GM18873 (cell line): ENCODE results near the gene CHMP4B.

ENCODE experiments used
- ATAC-seq: cut with Tn5 transposase; IDR thresholded peaks from one replicate; pipeline ENCODE4 v1.9.1; 2021; ENCODE audit warnings: mild to moderate bottlenecking, moderate library complexity, moderate number of reproducible peaks; ENCODE audit not compliant: unreplicated experiment, low FRiP score

CHMP4B gene

GRCh38 chr20:33837096-33837830 lies 26.1 kb downstream of the CHMP4B start:
- ATAC-seq: no peak

GRCh38 chr20:33838035-33838864 lies 27.1 kb downstream of the CHMP4B start:
- ATAC-seq: no peak

- ATAC-seq: no peak
These were observed 28.4 kb downstream of the CHMP4B start for GRCh38 chr20:33839591-33839990.

GRCh38 chr20:33840160-33840559 lies 29.0 kb downstream of the CHMP4B start:
- ATAC-seq: no peak

GRCh38 chr20:33840759-33841435 lies 29.7 kb downstream of the CHMP4B start:
- ATAC-seq: no peak

GRCh38 chr20:33841436-33841799 lies 30.3 kb downstream of the CHMP4B start:
- ATAC-seq: no peak

- ATAC-seq: no peak
These were observed 31.2 kb downstream of the CHMP4B start for GRCh38 chr20:33842346-33842745.

- ATAC-seq: no peak
These were observed 31.9 kb downstream of the CHMP4B start for GRCh38 chr20:33843050-33843449.

- no peak for ATAC-seq
These were observed 32.7 kb downstream of the CHMP4B start for GRCh38 chr20:33843854-33844253.

- no peak for ATAC-seq
These were observed 35.3 kb downstream of the CHMP4B start for GRCh38 chr20:33846291-33846935.

GRCh38 chr20:33847006-33847405 lies 35.9 kb downstream of the CHMP4B start:
- ATAC-seq: no peak

GRCh38 chr20:33848391-33848790 lies 37.2 kb downstream of the CHMP4B start:
- ATAC-seq: no peak

- no peak for ATAC-seq
These were observed 39.0 kb downstream of the CHMP4B start for GRCh38 chr20:33850159-33850558.

- no peak for ATAC-seq
These were observed 40.8 kb downstream of the CHMP4B start for GRCh38 chr20:33851842-33852466.

GRCh38 chr20:33852626-33853506 lies 41.7 kb downstream of the CHMP4B start:
- no peak for ATAC-seq

GRCh38 chr20:33853507-33853813 lies 42.3 kb downstream of the CHMP4B start:
- no peak for ATAC-seq

- ATAC-seq: no peak
These were observed 46.8 kb downstream of the CHMP4B start for GRCh38 chr20:33857722-33858563.

- ATAC-seq: no peak
These were observed 47.5 kb downstream of the CHMP4B start for GRCh38 chr20:33858666-33859065.
